GM19438 (cell line): ENCODE results near the gene KISS1R.
"Not testable (repeated sequence)": the region's sequence is repeated elsewhere in the genome, so short reads cannot be mapped to it uniquely, and the experiment has no call there.

Experiments
- ATAC-seq: cut with Tn5 transposase; IDR thresholded peaks from one replicate; pipeline ENCODE4 v1.9.1; 2021; ENCODE audit warnings: low read depth; ENCODE audit not compliant: unreplicated experiment

The KISS1R gene

GRCh38 chr19:881385-882071, 35.6 kb upstream of the KISS1R start:
- ATAC-seq = no peak

- no peak for ATAC-seq
Observed at GRCh38 chr19:882871-883497, 34.1 kb upstream of the KISS1R start.

DNA sequence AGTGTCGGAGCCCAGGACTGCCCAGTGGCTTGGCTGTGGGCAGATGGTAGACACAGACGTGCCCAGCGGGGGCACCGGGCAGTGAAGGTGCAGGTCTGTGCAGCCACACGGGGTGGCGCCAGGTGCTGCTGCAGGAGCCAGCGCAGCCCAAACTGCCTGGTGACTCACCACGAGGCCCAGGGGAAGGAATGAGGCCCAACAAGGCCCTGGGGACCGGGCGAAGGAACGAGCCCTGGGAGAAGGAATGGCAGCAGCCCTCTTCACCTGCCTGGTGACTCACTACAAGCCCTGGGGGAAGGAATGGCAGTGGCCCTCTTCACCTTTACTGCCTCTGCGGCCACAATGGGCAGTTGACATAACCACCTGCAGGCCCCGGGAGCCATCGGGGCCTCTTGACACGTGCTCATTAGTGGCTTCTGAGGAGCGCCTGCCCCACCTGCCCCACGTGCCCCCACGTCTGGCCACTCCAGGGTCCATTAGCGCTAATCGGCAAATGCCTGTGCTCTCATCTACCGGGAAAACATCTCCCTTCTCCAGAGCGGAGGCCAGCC, 33.4 kb upstream of the KISS1R start:
- ATAC-seq = no peak

- no peak for ATAC-seq
Observed at GRCh38 chr19:884420-885211, 32.5 kb upstream of the KISS1R start.

DNA sequence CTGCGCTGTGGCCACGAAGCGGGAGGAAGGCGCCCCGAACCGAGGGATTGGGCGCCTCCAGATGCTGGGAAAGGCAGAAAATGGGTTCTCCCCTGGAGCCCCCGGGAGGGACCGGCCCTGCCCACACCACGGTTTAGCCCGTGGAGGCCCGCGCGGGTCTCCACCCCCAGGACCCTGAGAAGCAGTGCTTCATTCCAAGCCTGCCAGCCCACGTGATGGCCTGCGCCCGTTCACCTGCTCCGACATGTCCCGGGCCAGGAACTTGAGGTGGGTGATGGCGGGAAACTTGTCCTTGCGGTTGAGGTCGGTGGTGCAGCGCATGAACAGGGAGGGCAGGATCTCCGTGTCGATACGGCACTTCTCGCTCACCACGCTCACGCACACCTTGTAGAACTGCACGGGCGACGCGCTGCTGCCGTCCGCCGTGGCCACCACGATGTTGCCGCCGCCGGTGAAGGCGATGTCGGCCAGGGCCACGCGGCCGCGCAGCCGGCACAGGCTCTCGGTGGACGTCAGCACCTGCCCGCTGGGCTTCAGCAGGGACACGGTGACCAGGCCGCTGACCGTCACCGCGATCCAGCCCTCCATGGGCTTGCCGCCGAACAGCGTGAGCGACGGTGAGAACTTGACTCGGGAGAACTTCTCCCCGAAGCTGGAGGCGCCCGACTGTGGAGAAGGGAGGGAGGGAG, 31.5 kb upstream of the KISS1R start:
- no peak for ATAC-seq

DNA sequence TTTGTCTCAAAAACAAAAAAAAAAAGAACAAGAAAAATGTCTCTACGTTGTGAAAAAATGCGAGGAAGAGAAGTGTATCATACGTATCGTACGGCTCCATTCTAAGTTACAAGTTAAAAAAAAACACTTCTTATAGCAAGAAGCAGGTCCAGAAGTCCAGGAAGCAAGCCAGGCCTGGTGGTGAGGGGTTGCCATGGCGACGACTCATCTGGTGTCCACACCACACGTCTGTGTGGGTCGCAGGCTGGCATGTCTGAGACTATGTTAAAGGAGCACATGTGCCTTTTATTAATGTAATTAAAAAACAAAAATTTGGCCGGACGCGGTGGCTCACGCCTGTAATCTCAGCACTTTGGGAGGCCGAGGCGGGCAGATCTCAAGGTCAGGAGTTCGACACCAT, 30.1 kb upstream of the KISS1R start:
- no peak for ATAC-seq

- no peak for ATAC-seq
Observed at GRCh38 chr19:887599-887998, 29.5 kb upstream of the KISS1R start.

DNA sequence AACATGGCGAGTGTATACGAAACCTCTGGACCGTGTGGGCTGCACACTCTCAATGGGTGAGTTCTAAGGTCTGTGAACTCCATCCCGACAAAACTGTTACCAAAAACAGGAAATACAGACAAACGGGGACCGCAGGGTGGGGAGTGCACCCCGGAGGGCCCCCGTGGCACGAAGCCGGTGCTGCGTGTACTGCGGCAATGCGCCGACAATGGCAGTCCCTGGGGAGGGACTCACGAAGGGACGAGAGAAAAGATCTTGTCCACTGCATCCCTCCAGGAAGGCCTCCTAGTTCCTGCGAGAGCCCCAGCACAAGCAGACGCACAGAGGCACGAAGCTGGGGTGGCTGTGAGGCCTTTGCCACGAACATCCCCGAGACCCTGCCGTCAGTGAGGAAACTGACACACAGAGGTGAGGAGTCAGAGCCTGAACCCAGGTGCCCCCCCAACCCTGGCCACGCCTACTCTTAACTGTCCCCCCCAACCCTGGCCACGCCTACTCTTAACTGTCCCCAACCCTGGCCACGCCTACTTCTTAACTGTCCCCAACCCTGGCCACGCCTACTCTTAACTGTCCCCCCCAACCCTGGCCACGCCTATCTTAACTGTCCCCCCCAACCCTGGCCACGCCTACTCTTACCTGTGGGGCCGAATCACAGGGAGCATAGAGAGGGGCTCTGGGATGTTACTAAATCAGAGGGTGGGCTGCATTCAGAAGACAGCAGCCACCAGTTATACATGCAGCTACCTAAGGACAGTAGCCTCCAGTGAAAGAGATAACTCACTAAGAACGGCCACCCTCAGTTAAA, 28.4 kb upstream of the KISS1R start:
- no peak for ATAC-seq

GRCh38 chr19:889662-890295, 27.4 kb upstream of the KISS1R start:
- no peak for ATAC-seq

DNA sequence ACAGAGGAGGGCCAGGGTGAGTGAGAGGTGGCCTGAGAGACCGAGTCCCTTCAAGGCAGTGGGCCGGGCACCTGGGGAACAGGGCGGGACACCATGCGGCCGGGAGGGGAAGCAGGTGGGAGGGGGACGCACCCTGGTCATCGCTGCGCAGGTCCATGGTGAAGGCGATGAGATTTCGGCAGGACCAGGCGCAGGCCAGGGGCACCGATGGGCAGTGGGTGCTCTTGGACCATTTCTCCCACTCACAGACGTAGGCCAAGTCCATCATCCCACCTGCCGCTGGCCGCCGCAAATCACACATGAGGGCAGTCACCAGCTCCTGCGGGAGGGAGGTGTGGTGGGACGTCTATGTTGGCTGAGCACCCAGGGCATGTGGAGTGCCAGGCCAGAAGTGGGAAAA, 26.3 kb upstream of the KISS1R start:
- ATAC-seq = no peak

- not testable (repeated sequence) for ATAC-seq
Observed at GRCh38 chr19:891421-892200, 25.5 kb upstream of the KISS1R start.

- ATAC-seq = no peak
Observed at GRCh38 chr19:892243-892893, 24.8 kb upstream of the KISS1R start.

- ATAC-seq = peak; percentile 81
Observed at GRCh38 chr19:892894-893689, 24.0 kb upstream of the KISS1R start, which contains the start of the genes MED16 and RNU6-9. TSS of gene MED16 (minus strand) at chr19:893187. CDS start at chr19:891131, 2,056 bp downstream. TSS of gene RNU6-9 (plus strand) at chr19:893484.

DNA sequence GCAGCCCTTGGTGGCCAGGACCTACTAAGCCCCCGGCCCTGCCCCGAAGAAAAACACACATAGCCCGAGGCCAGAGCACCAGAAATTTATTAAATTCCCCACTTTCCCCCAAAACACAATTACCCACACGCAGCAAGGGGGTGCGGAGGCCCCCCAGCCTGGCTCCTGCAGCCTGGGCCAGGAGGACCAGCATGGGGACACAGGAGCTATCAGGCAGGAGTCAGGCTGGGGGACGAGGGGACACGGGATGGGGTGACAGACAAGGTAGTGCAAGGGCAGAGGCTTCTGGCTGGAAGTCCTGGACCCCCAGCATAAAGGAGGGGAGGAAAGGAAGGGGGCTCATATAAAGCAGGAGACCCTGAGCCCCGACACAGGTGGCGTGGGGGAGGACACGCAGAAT, 20.7 kb upstream of the KISS1R start:
- no peak for ATAC-seq

- ATAC-seq = no peak
Observed at GRCh38 chr19:896999-897398, 20.1 kb upstream of the KISS1R start.

DNA sequence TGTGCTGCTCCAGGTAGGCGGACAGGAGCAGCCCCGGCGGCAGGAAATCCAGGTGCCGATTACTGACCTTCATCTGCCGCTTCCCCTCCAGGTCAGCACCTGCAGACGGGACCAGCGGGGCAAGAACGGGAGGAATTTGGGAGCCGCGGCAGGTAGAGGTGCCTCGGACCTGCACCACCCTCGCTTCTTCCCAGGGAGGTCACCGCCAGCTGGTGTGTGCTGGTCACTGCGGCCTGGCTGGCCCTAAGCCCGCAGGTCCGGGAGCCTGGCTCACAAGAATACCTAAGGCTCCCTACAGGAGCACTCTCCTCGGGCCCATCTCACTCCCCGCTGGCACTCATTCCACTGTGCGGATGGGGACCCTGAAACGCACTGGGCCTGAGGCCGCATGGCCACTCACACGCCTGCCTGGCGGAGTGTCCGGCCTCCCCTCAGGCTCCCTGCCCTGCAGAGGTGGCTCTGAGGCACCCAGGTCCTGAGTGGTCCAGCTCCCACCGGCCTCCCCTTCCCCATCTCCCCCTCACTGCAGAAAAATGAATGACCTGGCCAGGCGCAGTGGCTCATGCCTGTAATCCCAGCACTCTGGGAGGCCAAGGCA, 19.6 kb upstream of the KISS1R start:
- no peak for ATAC-seq

DNA sequence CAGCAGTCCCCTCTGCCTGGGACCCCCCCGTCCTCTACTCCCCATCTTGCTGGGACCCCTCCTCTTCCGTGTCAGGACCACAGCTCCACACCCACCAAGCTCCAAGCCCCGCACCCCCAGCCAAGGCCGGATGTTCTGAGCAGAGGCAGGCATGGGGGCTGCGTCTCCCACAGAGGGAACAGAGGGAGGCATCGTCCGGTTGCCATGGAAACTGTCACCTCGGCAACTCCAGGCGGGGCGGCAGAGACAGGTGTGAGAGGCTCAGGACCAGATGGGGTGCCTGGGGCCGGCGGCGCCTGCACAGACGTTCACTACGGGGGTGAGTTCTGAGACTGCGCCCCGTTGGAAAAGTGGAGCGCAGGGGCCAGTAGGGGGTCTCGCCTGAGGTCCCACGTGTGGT, 18.5 kb upstream of the KISS1R start:
- ATAC-seq = no peak
